Measurements from ENCODE around the gene DOCK11. TPM values are rescaled to one million over a fixed set of nuclear protein-coding genes. Genes with fewer than 3 reads are reported as not detected.

The DOCK11 gene
- total RNA-seq: 10 to 100 TPM; 30.0 to 50.7 (median 35.7) TPM

GRCh38 chrX:118495061-118495921 is at the start of gene DOCK11:
TSS of gene DOCK11 (plus strand) at chrX:118495815. CDS start at chrX:118495972, 157 bp downstream.
- peak within 1 kb of the TSS; percentile 42 to 88 (median 64) for H3K4me3 ChIP-seq
- H3K4me1 ChIP-seq: peaks cover 0 to 6% (median 0%) of the 10 kb centered on the region in 4 donors
- H3K36me3 ChIP-seq: no peaks in the 10 kb centered on the region
- peaks cover 0 to 6% of the 10 kb centered on the region in 2 donors for H3K27me3 ChIP-seq
- peak within 1 kb of the TSS; percentile 79 to 89 (median 83) for H3K27ac ChIP-seq
- TF ChIP-seq EP300 (IDR thresholded peaks at IDR 0.05): peak in 1 of 2 donors; percentile 79
- peak in 1 of 5 experiments; percentile 34 for TF ChIP-seq CTCF (IDR thresholded peaks at IDR 0.05)
- TF ChIP-seq POLR2A (IDR thresholded peaks at IDR 0.05): peak in 1 of 2 donors; percentile 60
- DNase-seq (ENCODE audit: low spot score in 2 of 2): peak; percentile 50 to 57
- 10 to 42% methylated on average over 19 to 58 of the region's 64 CpGs for WGBS, 2 donors
- no peaks in the 10 kb centered on the region for H3K9me3 ChIP-seq

- H3K4me3 ChIP-seq: no peak overlapping the region
- H3K27me3 ChIP-seq: no peaks in the 10 kb centered on the region
- TF ChIP-seq POLR2A (IDR thresholded peaks at IDR 0.05) (no peak), EP300 (IDR thresholded peaks at IDR 0.05) (no peak), CTCF (IDR thresholded peaks at IDR 0.05) (no peak)
- WGBS, 2 donors: 58 to 78% methylated on average over 3 of the region's 3 CpGs
- DNase-seq (ENCODE audit: low spot score in 2 of 2): no peak
- H3K4me1 ChIP-seq: no peaks in the 10 kb centered on the region
- H3K27ac ChIP-seq: no peak overlapping the region
- H3K9me3 ChIP-seq: no peaks in the 10 kb centered on the region
- H3K36me3 ChIP-seq: peaks cover 0 to 26% (median 0%) of the 10 kb centered on the region in 3 donors
Observed at GRCh38 chrX:118448273-118448783, 47.3 kb upstream of the DOCK11 start.

- Histone ChIP-seq H3K27me3 (no peaks in the 10 kb centered on the region), H3K4me1 (no peaks in the 10 kb centered on the region), H3K36me3 (no peaks in the 10 kb centered on the region), H3K27ac (no peak overlapping the region), H3K9me3 (no peaks in the 10 kb centered on the region), H3K4me3 (no peak overlapping the region)
- no peak for TF ChIP-seq EP300 (IDR thresholded peaks at IDR 0.05)
- no peak for TF ChIP-seq CTCF (IDR thresholded peaks at IDR 0.05)
- no peak for TF ChIP-seq POLR2A (IDR thresholded peaks at IDR 0.05)
- DNase-seq (ENCODE audit: low spot score in 2 of 2): no peak
- WGBS, 2 donors: 67 to 71% methylated on average over 1 to 3 of the region's 3 CpGs
Observed at GRCh38 chrX:118455013-118455412, 40.6 kb upstream of the DOCK11 start.

- TF ChIP-seq POLR2A (IDR thresholded peaks at IDR 0.05) (no peak), EP300 (IDR thresholded peaks at IDR 0.05) (no peak), CTCF (IDR thresholded peaks at IDR 0.05) (peak; percentile 31 to 58 (median 40))
- Histone ChIP-seq H3K36me3 (no peaks in the 10 kb centered on the region), H3K27ac (no peak overlapping the region), H3K9me3 (no peaks in the 10 kb centered on the region), H3K4me3 (no peak overlapping the region), H3K27me3 (no peaks in the 10 kb centered on the region), H3K4me1 (no peaks in the 10 kb centered on the region)
- WGBS, 2 donors: 0 to 35% methylated on average over 4 of the region's 4 CpGs
- DNase-seq (ENCODE audit: low spot score in 2 of 2): peak in 1 of 2 donors; percentile 9
Observed at GRCh38 chrX:118459494-118459893, 36.1 kb upstream of the DOCK11 start.

- TF ChIP-seq EP300 (IDR thresholded peaks at IDR 0.05): peak in 1 of 2 donors; percentile 14
- no peak for TF ChIP-seq CTCF (IDR thresholded peaks at IDR 0.05)
- 58 to 62% methylated on average over 6 of the region's 6 CpGs for WGBS, 2 donors
- no peaks in the 10 kb centered on the region for H3K36me3 ChIP-seq
Observed at GRCh38 chrX:118464501-118464900, 31.1 kb upstream of the DOCK11 start.

More at GRCh38 chrX:118464501-118464900, 31.1 kb upstream of the DOCK11 start:
- Histone ChIP-seq H3K4me1 (no peaks in the 10 kb centered on the region), H3K27me3 (no peaks in the 10 kb centered on the region), H3K4me3 (no peak overlapping the region), H3K27ac (no peak overlapping the region), H3K9me3 (no peaks in the 10 kb centered on the region)
- DNase-seq (ENCODE audit: low spot score in 2 of 2): no peak
